BE2C (cell line): ENCODE results near the gene CR2.

Experiments used
- DNase-seq: peaks from one replicate; pipeline ENCODE4 v3.0.0-alpha.2; 2020
- H3K27me3 ChIP-seq: fragments of 250-450 bp; sonication (Bioruptor Pico); 2 replicates; pipeline ENCODE4 v1.5.1; 2020; ENCODE audit warnings: mild to moderate bottlenecking
- H3K36me3 ChIP-seq: fragments of 250-450 bp; sonication (Bioruptor Pico); 2 replicates; pipeline ENCODE4 v1.5.1; 2020; ENCODE audit warnings: mild to moderate bottlenecking
- H3K4me1 ChIP-seq: fragments of 250-450 bp; sonication (Bioruptor Pico); 2 replicates; pipeline ENCODE4 v1.5.1; 2020
- H3K4me3 ChIP-seq: 2 replicates; pipeline ENCODE4 v1.5.1; 2011; ENCODE audit warnings: low read depth, low read length
- H3K9me3 ChIP-seq: fragments of 250-450 bp; sonication (Bioruptor Pico); 2 replicates; pipeline ENCODE4 v1.5.1; 2020
- CTCF ChIP-seq: IDR thresholded peaks from 2 replicates; pipeline ENCODE4 v1.5.1; 2012; ENCODE audit warnings: mild to moderate bottlenecking, low read depth, low read length

Gene CR2

DNA sequence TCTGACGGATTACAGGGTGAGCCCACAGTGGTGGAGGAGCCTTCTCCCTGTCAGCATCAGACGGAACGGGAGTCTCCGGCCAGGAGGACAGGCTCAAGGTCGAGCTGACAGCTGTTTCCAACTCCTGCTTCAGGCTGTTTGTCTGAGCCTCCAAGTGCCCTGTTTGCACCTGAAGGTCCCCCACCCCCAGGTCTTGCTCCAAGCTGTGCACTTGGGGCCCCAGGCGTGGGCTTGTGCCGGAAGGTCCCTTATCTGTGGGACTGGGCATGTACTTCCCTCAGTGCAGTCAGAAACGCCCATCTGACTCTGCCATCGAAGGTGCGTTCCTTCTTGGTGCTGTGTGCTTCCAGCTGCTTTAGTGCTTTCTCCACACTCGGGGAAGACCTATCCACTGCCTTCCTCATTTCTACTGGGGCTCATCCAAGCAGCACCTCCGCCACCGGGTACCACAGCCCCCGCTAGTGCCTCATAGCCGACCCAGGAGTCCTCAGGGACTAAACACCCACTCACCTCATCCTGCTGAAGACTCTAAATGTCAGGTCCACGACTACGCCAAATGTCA, 29.5 kb upstream of the CR2 start:
- no peak overlapping the region for H3K4me3 ChIP-seq
- no peaks in the 10 kb centered on the region for H3K36me3 ChIP-seq
- H3K4me1 ChIP-seq = no peaks in the 10 kb centered on the region
- no peak for TF ChIP-seq CTCF
- no peak for DNase-seq
- H3K27me3 ChIP-seq = peaks cover 16% of the 10 kb centered on the region
- H3K9me3 ChIP-seq = no peaks in the 10 kb centered on the region

DNA sequence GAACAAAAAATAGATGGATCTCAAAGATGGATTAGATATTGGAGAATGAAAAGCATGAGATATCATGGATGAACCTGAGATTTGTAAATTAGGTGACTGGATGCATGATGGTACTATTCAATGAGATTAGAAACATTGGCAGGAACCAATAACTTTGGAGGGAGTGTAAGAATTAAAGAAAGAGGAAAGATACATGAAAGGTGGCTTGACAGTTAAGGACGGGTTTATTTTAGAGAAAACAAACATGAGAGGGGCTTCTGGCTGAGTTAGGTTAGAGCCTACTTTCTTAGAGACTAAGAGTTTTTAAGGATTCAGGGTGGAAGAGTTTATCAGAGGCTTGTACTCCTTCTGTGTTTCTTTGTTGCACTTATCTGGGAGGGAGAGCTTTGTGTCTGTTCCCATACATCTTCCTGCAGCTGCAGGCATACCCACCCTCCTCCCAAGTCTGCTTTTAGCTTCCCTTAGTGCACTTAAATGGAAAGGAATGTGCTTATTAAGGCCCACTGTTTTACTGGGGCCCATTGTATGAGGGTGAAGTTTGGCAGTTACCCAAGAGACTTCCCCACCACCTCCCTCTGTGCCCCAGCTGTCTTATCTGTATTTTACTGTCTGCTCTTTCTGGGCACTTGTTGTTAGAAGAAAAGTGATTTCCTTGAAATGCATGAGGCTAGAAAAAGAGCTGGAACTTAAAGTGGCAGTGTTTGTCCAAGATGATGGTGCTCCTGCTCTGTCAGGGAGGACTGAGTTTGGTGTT, 26.1 kb upstream of the CR2 start:
- no peak overlapping the region for H3K4me3 ChIP-seq
- no peaks in the 10 kb centered on the region for H3K36me3 ChIP-seq
- no peaks in the 10 kb centered on the region for H3K4me1 ChIP-seq
- no peaks in the 10 kb centered on the region for H3K9me3 ChIP-seq
- DNase-seq = no peak
- peaks cover 15% of the 10 kb centered on the region for H3K27me3 ChIP-seq
- TF ChIP-seq CTCF = no peak

- H3K27me3 ChIP-seq = peaks cover 11% of the 10 kb centered on the region
- no peak for TF ChIP-seq CTCF
- H3K9me3 ChIP-seq = no peaks in the 10 kb centered on the region
- H3K36me3 ChIP-seq = no peaks in the 10 kb centered on the region
- H3K4me3 ChIP-seq = no peak overlapping the region
- H3K4me1 ChIP-seq = no peaks in the 10 kb centered on the region
- no peak for DNase-seq
Observed at GRCh38 chr1:207428783-207429182, 25.3 kb upstream of the CR2 start.

DNA sequence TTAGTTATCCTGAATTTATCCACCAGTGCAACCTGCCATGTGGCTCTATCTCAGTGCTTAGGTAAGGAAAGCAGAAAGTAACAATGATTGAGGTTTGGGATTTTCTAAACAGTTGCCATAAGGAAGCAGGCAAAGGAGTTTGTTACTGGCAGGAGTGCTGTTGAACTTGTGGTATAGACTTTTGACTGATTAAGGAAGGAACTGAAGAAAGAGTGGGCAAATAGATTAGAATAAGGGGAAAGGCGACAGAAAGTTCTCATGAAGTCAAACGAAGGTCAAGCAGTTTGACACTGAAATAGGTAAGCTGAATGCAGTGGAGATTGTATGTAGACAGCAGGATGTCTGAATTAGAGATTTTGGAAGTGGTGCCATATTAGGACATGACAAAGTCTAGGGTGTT, 24.2 kb upstream of the CR2 start:
- Histone ChIP-seq H3K4me1 (no peaks in the 10 kb centered on the region), H3K9me3 (no peaks in the 10 kb centered on the region), H3K36me3 (no peaks in the 10 kb centered on the region), H3K27me3 (peaks cover 7% of the 10 kb centered on the region), H3K4me3 (no peak overlapping the region)
- DNase-seq = no peak
- TF ChIP-seq CTCF = no peak

GRCh38 chr1:207430602-207431001, 23.5 kb upstream of the CR2 start:
- Histone ChIP-seq H3K27me3 (peaks cover 10% of the 10 kb centered on the region), H3K9me3 (no peaks in the 10 kb centered on the region), H3K4me3 (no peak overlapping the region), H3K36me3 (no peaks in the 10 kb centered on the region), H3K4me1 (no peaks in the 10 kb centered on the region)
- no peak for TF ChIP-seq CTCF
- DNase-seq = no peak

GRCh38 chr1:207431508-207431907, 22.6 kb upstream of the CR2 start:
- Histone ChIP-seq H3K4me1 (no peaks in the 10 kb centered on the region), H3K9me3 (no peaks in the 10 kb centered on the region), H3K4me3 (no peak overlapping the region), H3K36me3 (no peaks in the 10 kb centered on the region), H3K27me3 (peaks cover 15% of the 10 kb centered on the region)
- TF ChIP-seq CTCF = no peak
- no peak for DNase-seq
